Activated CD4-positive, alpha-beta T cell treated with anti-CD3 and anti-CD28 coated beads, Interleukin-2, amount 50 U/mL, for 24 hours (primary cell): Measurements from ENCODE around the gene NDUFA11.

ENCODE experiments used
- DNase-seq, 2 donors: peaks; one replicate each; pipeline ENCODE4 v3.0.0-alpha.2; 2020; ENCODE audit warnings: low read depth in 1 of 2, low spot score in 1 of 2

The NDUFA11 gene

DNA sequence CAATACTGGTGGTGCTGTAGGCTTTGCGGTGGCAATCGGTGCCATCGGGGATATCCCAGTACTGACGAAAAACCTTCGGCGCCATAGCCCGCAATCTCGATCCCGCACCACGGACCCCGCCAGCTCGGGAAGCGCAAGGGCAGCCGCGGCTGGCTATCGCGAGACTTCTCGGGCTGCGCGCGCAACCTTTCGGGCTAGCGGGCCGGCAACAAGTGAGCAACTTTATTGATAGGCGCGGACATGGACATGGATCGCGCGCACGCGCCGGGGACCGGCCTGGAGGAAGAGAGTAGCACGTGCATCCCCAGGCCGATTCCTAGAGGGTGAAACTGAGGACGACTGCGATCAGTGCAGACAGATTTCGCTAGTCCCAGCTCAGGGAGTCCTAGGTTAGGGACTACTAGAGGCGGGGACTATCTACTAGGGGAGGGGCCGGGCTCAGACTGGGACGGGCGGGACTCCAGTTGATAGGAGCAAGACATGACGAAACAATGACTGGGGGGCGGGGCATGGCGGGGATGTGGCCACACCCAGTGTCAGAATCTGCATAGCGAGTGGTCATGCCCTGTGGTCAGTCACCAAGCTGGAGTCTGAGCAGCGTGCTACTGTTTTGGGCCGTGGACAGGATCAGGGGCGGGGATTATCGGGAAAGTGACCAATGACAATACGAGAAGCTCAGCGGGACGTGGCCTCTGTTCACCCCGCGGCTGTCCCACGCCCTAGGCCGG lies at the start of gene NDUFA11:
NDUFA11 (minus strand) TSS at position 167 of the 728 bp plus-strand sequence; CDS start at position 85, 82 bp downstream.
- peak; percentile 95 to 98 for DNase-seq

DNA sequence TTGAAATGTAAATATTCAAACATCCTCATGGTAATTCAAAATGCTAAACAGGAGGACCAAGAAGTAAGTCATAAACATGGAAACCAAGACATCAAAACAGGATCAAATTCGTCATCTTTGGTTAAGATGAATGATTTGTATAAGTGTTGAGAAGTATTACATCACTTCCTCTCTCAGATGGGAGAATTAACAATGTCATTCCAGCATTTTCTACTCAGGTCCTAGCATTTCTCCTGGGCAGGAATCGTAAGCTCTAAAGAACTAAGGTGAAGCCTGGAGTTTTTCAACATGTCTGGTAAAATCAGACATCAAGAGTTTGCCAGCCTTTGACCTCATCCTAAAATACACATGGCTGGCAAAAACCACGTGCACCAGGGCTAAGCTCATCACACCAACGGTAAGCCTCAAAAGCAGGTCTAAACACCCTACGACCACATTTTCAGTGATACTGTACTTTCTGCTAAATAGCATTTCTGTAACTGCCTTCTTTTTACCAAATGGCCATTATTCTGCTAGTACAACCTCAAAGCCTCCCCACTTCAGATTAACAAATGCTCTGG lies 49.5 kb upstream of the NDUFA11 start:
- DNase-seq, result no peak

DNA sequence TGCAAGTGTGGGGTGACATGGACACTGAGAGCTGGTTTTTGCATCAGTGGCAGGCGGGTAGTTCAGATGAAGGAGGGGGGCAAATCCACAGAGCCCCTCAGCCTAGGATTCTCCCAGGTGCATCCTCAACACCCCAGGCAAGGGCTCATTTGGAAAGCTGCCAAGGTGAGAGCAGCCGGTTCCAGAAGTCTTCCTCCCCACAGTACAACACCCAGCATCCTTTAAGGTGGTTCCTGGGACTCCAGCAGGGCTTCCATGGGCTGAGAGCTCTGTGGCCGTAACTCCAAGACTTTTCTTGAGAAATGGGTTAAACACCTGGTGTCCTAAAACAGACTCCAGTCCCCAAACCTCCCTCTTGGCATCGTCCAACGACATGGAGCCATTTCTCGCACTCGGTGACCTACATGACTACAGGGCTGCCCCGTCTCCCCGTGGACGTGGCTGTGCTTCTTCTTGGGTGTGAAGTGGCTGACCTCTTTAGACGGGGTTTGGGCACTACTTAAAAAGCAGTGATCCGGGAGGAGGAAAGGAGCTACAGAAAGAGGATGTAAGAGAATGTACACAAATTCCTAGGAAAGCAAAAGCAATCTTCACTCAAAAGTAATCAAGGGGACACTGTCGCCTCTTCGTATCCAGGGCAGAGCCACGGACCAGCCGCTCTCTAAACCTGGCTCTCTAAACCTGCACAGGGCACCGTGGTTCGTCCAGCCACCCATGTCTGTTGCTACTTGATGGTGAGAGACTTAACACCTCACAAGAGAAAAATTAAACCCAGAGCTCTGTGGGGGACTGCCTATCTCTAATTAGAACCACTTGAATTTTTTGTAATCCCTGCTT lies 48.8 kb upstream of the NDUFA11 start:
- DNase-seq, result no peak

DNA sequence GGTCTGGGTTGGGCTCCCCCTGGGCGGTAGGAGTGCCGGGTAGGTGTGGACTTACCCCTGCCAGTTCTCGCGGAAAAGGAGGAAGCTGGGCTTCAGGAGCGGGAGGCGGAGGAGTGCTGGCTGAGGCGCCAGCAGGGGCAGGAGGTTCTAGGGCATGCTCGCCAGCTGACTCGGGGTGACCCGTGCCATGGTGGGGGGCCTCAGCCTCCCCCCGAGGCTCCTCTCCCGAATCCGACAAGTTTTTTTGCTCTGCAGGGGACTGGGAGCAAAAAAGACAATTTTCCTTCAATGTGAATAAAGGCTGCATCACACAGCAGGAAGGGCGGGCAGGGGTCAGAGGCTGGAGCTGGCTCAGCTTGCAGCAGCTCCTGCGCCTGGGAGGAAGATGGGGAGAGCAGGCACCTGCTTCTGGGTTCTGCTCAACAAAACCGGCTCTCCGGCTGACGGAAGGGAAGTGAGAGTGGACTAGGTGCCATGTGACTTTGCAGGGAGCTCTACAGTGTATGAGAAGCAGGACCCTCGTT lies 47.8 kb upstream of the NDUFA11 start:
- DNase-seq, result no peak

DNA sequence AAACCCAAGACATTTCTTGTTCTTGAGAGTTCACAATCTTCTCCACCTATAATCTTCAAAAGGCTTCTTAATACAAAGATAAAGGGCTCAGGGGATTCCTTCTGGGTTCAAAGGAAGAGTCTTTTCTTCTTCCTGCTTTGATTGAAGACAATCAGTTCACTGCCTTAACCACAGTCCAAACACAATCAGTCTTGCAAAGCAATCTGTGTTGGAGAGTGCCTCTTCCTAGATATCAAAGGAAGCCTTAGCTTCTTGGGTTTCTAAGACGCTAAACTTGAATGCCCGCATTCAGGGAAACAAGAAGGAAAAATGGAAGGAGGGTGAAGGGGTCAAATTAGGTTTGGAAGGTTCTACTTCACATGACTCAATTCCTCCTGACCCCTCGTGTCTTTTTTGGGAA lies 47.2 kb upstream of the NDUFA11 start:
- no peak for DNase-seq

DNA sequence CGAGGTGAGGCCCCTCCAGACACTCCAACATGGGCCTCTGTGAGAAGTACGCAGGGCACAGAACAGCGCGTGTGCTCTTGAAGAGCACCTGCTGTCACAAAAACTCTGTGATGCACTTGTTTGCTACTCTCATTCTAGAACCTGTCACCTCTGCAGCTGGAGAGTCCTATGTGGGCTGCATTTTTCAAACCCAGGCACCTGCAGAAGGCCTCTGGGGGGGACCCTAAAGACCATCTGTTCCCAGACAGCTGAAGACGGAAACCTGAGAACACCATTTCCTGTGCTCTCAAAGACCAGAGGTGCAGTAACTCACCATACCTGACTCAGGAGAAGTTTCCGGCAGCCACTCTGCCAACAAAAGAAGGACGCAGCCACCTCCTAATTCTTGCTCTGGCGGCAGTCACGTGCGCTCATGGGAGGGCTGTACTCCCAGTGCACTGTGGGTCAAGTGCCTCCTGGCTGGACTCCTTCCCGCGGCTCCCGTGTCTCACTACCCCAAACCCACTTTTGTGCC lies 46.3 kb upstream of the NDUFA11 start:
- DNase-seq, result peak in 1 of 2 donors; percentile 24

DNA sequence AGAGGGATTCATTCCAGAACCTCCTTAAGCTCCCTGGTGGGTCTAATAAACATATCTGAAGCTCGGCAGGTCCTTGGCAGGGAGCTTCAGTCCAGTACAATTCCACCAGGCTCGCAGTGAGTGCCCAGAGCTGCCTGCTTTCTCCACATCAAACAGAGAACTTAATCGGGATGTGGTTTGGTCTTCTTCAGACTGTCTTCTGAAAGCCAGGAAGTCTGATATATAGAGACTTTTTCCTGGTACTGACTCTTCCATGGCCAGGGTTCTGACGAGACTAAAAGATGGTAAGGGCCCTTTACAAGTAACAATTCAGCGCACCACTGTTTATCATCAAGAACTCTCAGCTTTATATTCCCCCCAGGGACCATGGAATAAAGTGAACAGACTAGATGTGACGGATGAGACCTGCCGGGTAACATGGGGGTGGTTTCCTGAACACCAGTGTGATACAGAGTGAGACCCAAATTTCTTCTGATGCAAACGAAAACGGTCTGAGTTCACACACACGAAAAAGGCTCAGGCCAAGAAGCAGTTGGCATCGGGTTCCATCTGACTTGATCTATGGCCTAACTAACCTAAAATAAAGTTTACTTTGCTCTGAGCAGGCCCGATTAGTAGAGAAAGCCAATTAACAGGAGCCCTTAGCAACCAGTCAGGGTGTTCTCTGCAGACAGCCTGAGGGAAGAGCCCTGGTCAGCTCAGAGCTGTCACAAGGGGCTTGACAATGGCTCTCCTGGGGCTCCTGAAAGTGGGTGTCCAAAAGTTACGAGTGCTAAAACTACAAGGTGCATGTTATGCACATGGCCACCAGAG lies 45.4 kb upstream of the NDUFA11 start:
- DNase-seq, result no peak

DNA sequence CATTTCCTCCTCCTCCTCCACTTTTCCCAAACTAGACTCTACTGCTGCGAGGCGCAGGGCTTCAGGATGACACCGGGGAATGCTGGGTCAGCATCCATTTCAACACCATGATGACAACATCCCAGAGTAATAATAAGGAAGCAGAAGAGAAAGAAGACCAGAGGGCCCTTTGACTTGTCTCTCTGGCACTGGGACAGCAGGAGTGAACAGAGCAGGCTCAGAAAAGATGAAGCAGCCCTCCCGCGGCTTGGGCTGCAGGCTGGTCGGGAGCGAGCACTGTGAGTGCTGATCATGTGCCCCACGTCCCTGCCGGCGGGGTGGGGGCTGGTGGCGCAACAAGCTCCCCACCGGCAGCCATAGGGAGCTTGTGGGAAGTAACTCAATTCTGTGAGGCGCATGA lies 43.8 kb upstream of the NDUFA11 start:
- no peak for DNase-seq

DNA sequence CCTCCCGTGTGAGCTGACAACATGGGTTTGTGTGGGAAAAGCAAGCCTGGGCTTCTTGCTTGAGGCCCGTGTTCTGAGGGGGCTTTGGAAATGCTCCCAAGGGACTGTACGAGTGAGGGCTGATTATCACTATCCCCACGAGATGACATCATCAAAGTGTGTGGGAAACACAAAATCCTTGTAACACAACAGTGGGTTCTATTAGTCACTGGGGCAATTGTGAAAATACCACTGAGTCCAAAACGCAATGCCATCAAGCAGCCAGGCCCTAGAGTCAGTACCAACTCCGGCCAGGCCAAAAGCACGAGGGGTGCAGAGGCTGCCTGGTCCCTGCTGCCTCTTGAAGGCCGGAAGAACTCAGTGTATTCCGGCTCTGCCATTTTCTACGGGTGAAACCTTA lies 40.0 kb upstream of the NDUFA11 start:
- no peak for DNase-seq

DNA sequence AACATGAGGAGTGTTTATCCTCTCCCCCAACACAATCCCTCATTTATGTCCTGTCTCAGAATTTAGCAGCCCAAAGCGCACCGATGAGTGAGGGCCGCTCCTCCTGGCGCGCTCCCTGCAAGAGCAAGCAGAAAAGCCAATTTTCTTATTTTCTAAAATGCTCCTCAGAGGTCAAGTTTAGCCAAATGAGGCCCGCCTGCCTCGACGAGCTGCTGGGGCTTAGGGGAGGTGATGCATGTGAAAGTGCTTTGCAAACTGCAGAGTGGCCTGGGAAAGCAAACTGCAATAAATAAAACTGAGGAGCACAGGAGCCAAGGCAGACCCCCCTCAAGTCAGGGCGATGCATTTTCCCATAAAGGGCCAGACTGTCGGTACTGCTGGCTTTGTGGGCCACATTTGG lies 39.5 kb upstream of the NDUFA11 start:
- DNase-seq, result no peak

DNA sequence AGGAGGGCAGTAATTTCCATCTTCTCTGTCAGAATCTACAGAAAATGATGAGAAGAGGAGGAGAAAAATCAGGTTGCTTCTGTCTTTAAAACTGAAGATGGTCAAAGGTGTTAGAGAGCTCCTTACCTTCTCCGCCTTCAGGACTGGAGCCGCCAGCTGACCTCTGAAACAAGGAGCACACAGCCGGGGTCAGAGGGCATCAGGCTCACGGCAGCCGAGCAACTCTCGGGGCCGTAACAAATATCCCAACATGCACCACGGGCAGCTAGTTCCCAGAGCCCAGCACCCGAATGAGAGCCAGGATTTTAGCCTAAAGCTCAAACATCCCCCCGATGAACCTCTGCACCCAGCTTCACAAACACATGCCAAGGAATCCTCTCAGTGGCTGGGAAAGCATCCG lies 38.1 kb upstream of the NDUFA11 start:
- DNase-seq, result no peak

DNA sequence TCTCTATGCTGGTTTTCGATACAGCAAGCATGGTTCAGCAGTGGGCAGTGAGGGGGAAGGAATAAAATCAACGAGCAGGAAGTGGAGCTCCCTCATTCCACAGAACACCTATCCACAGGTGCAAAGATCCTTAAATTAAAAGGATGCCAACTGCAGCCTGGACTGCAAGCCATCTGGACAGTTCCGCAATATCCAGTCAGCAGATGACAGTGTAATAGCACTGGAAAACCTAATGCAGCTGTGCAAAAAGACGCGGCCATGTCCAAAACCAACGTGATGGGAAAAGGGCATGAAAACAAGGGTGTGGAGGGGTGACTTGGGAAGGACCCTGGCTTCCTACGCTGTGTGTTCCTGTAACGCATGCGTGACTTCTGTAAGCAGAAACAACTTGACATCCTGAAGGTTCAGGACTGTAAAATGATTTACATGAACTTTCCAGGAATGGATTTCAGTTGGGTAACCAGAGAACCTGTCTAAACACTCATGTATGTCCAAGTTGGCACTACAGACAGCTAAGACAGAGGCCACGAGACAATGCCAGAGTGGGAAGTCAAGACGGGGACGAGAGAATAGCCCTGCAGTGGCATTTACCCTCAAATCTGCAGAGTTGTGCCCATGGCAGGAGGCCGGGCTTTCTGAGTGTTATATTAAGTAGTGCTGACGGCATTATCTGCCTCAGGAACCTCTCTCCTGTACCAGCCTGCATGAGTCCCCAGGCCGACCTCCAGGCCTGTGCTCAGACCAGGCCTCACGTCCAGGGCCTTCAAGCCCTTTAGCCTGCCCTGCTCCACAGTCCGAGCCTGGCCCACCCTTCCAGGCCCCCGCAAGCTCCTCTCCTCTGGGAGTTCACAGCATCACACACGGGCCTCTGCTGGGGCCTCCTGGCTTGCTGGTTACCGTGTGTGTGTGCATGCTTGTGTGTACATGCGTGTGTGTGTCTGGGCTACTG lies 36.9 kb upstream of the NDUFA11 start:
- no peak for DNase-seq

DNA sequence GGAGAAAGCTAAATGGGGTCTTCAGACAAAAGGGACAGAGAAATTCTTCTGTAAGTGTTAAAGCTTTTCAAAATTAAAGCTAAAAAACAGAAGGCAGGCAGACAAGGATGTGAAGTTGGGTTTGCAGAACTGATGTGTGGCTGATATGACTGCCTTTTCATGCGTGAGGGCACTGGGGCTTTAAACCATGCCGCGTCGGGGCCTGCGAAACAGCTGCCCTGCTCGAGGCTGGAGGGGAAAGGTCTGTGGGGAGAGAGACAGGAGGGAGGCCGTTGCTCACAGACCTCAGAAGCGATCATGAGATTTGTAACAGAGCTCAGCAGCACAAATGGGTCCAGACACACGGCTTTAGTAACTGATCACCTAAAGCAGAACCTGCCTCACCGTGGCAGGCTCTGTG lies 34.0 kb upstream of the NDUFA11 start:
- DNase-seq, result no peak

DNA sequence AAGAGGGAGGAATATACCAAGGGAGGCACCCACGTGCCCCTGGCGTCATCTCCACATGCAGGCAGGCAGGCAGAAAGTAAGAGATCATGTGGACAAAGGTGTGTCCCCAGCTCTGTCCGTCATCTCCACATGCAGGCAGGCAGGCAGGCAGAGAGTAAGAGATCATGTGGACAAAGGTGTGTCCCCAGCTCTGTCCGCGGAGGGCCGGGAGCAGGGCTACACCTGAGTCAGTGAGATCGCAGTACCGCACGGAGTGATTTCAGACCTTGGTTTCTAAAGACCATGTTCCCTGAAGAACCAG lies 32.7 kb upstream of the NDUFA11 start:
- no peak for DNase-seq

DNA sequence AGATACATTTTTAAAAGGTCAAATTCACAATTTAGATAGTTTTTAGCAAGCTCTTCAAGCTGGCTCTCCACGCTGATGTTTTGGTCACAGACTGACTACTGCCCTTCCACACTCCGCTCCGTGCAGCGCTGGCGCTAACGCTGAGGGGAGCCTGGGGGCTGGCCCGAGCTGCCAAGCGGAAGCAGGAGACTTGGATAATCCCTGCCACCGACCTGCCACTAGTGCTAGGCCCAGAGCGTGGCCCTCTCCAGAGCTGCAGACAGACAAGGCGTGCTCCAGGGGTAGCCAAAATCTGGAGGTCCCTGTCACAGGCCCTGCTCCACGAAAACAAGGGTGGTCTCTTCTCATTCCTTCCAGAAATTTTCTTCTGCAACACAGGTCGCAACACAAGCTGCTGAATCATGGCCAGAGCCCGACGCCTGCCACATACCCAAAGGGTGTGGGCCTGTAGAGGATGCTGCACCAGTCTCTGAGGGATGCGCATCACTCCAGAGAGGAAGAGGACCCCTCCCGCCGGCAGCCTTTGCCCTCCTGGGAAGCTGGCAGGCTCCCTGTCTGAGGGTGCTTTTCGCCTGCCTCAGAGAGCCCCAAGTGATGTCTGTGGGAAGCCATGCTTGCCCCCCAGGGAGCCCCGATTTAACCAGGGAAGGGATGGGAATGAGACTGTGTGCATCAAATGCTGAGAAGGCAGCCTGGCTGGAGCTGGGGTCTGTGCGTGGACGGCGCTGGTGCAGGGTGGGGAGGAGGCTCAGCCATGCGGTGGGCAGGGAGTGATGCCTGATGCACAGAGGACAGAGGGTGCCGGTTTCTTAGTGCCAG lies 32.1 kb upstream of the NDUFA11 start:
- DNase-seq, result no peak

DNA sequence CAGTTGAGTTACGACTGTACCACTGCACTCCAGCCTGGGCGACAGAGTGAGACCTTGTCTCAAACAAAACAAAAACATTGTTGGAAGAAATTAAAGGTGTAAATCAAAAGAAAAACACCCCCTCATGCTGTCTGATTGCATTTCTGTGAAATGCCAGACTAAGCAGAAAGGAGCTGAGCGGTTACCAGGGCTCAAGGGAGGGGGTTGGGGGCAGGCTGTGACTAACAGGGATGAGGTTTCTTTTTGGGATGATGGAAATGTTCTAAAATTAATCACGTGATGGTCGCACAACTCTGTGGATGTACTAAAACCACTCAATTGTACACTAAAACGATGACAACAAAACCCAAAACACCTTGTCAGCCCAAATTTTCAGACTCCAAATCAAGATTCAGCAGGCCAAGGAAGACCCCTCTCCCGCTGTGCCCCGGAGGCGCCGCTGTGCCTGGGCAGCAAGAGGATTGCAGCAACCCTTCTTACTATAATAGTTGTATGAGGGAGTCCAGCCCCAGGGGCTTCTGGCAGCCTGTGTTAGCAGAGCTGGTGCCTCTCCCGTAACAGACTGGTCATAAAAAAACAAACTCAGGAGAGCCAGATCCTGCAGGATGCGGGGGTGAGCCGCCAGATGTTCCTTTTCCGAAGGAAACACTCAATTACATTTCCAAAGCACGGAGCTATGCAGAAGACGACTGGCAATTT lies 31.3 kb upstream of the NDUFA11 start:
- DNase-seq, result no peak

DNA sequence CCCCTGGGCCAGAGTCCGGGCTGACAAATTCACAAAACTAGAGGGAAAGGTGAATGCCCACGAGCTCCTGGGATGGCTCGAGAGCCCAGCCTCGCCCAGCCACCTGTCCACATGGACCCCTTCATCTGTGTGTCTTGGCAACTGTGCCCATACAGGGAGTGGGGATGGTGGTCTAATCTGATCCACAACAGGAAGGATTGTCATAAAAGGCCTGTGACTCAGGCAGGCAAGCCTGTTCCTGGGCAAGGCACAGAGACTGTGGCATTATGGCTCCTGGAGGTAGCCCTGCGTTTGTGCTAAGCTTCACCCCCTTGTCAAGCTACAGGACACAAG lies 30.4 kb upstream of the NDUFA11 start:
- DNase-seq, result no peak

DNA sequence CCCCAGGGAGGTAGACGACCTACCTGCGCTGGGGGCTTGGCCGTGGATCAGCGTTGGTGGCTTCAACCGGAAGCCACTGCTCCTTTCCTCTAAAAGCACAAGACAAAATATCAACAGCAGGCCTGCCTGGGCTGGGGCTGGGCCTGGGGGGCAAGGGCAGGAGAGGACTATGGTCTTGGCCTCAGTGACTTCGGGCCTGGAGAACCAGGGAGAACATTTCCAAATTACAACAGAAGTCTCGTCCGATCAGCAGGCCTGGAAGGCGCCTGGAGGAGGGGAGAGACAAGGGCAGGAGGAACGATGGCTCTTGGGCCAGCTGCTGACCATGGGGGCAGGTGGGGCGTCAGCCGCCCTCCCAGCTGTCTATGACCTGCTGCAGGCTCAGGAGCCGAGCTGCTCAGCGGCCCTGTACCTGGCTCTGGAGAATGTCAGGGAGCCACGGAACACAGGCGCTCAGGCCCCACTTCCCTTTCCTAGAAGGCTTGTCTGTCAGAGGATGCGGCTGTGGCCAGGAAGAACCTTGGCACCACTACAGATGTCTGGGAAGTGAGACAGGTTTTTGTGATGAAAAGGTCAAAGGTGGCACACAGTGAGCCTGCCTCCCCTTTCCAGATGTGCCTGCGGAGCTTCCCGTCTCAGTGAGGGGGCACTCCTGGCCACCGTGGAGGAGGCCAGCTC lies 29.9 kb upstream of the NDUFA11 start:
- no peak for DNase-seq
